ENCODE measurements around the gene MNDA.
"Not testable (repeated sequence)": the region's sequence is repeated elsewhere in the genome, so short reads cannot be mapped to it uniquely, and the experiment has no call there.

The MNDA gene

GRCh38 chr1:158833264-158833663 lies 2.1 kb downstream of the MNDA start:
- no peak for DNase-seq (ENCODE audit: low read depth)
- no peak overlapping the region; the same call in 1 of the 2 replicates for H3K4me3 ChIP-seq (ENCODE audit: low read depth, low read length)
- TF ChIP-seq CTCF (IDR thresholded peaks at IDR 0.05; ENCODE audit: low read depth, low read length, missing control alignments): no peak

GRCh38 chr1:158836038-158836437 lies 4.9 kb downstream of the MNDA start:
- TF ChIP-seq CTCF (IDR thresholded peaks at IDR 0.05; ENCODE audit: low read depth, low read length, missing control alignments): no peak
- DNase-seq (ENCODE audit: low read depth): no peak
- no peak overlapping the region for H3K4me3 ChIP-seq (ENCODE audit: low read depth, low read length)

- DNase-seq (ENCODE audit: low read depth): no peak
- no peak overlapping the region for H3K4me3 ChIP-seq (ENCODE audit: low read depth, low read length)
- no peak for TF ChIP-seq CTCF (IDR thresholded peaks at IDR 0.05; ENCODE audit: low read depth, low read length, missing control alignments)
Observed at GRCh38 chr1:158838660-158839059, 7.5 kb downstream of the MNDA start.

- TF ChIP-seq CTCF (IDR thresholded peaks at IDR 0.05; ENCODE audit: low read depth, low read length, missing control alignments): no peak
- no peak overlapping the region for H3K4me3 ChIP-seq (ENCODE audit: low read depth, low read length)
- no peak for DNase-seq (ENCODE audit: low read depth)
Observed at GRCh38 chr1:158839566-158839965, 8.4 kb downstream of the MNDA start.

- DNase-seq (ENCODE audit: low read depth): no peak
- TF ChIP-seq CTCF (IDR thresholded peaks at IDR 0.05; ENCODE audit: low read depth, low read length, missing control alignments): no peak
- no peak overlapping the region for H3K4me3 ChIP-seq (ENCODE audit: low read depth, low read length)
Observed at GRCh38 chr1:158840236-158840635, 9.1 kb downstream of the MNDA start.

GRCh38 chr1:158864595-158864994 lies 33.4 kb downstream of the MNDA start:
- no peak overlapping the region for H3K4me3 ChIP-seq (ENCODE audit: low read depth, low read length)
- TF ChIP-seq CTCF (IDR thresholded peaks at IDR 0.05; ENCODE audit: low read depth, low read length, missing control alignments): no peak
- DNase-seq (ENCODE audit: low read depth): no peak

- DNase-seq (ENCODE audit: low read depth); H3K4me3 ChIP-seq (ENCODE audit: low read depth, low read length): not testable (repeated sequence)
Observed at GRCh38 chr1:158870438-158870837, 39.3 kb downstream of the MNDA start.

- DNase-seq (ENCODE audit: low read depth): no peak
- no peak for TF ChIP-seq CTCF (IDR thresholded peaks at IDR 0.05; ENCODE audit: low read depth, low read length, missing control alignments)
- H3K4me3 ChIP-seq (ENCODE audit: low read depth, low read length): no peak overlapping the region
Observed at GRCh38 chr1:158873141-158873540, 42.0 kb downstream of the MNDA start.
